Effector CD8-positive, alpha-beta T cell (primary cell): Measurements from ENCODE around the gene GPATCH4.

ENCODE experiments used
- DNase-seq: peaks from one replicate; lab custom pipeline; 2025; lab: John Stamatoyannopoulos, UW

GPATCH4 gene

GRCh38 chr1:156547434-156547833 lies 53.8 kb downstream of the GPATCH4 start:
- no peak for DNase-seq

GRCh38 chr1:156546267-156546666 lies 55.0 kb downstream of the GPATCH4 start:
- no peak for DNase-seq

- DNase-seq, result no peak
Observed at GRCh38 chr1:156544592-156545102, 56.6 kb downstream of the GPATCH4 start.
